Small intestine (tissue), 7 donors: Measurements from ENCODE around the gene TNNC1. TPM values are rescaled to one million over a fixed set of nuclear protein-coding genes. Genes with fewer than 3 reads are reported as not detected.

ENCODE experiments used
- DNase-seq, 2 donors: peaks; one replicate each; pipeline versions ENCODE4 v3.0.0 to v3.0.0-alpha.2; 2013
- FAIRE-seq: peaks from 2 replicates; lab custom pipeline; 2012; peaks lifted over from hg19 to GRCh38; lab: Jason Lieb, UNC
- H3K27ac ChIP-seq, 3 donors: one replicate each; pipeline ENCODE4 v1.5.1; 2013; ENCODE audit warnings: low read length in 2 of 3, mild to moderate bottlenecking in 2 of 3, control low read depth in 1 of 3, inconsistent platforms in 1 of 3, low read depth in 1 of 3, moderate library complexity in 1 of 3
- H3K27me3 ChIP-seq, 3 donors: one replicate each; pipeline ENCODE4 v1.6.1; 2013; ENCODE audit warnings: low read length in 3 of 3, inconsistent platforms in 1 of 3; ENCODE audit not compliant: control insufficient read depth in 3 of 3, insufficient read depth in 3 of 3
- H3K36me3 ChIP-seq, 3 donors: one replicate each; pipeline ENCODE4 v1.6.1; 2013; ENCODE audit warnings: low read length in 3 of 3, inconsistent platforms in 1 of 3, low read depth in 1 of 3, mild to moderate bottlenecking in 1 of 3, moderate library complexity in 1 of 3; ENCODE audit not compliant: control insufficient read depth in 3 of 3, insufficient read depth in 2 of 3
- H3K4me1 ChIP-seq, 3 donors: one replicate each; pipeline ENCODE4 v1.6.1; 2013; ENCODE audit warnings: low read length in 2 of 3, inconsistent platforms in 1 of 3, low read depth in 1 of 3, mild to moderate bottlenecking in 1 of 3, moderate library complexity in 1 of 3; ENCODE audit not compliant: control insufficient read depth in 3 of 3, insufficient read depth in 2 of 3
- H3K4me3 ChIP-seq, 3 donors: one replicate each; pipeline ENCODE4 v1.5.1; 2013; ENCODE audit warnings: low read length in 3 of 3, control low read depth in 1 of 3, inconsistent platforms in 1 of 3, low read depth in 1 of 3, mild to moderate bottlenecking in 1 of 3, moderate library complexity in 1 of 3
- H3K9me3 ChIP-seq, 2 donors: one replicate each; pipeline ENCODE4 v1.6.1; 2013; ENCODE audit warnings: low read depth in 1 of 2, low read length in 1 of 2; ENCODE audit not compliant: control insufficient read depth in 2 of 2, insufficient read depth in 1 of 2
- WGBS, 3 donors: extraction: QIAGEN DNeasy Blood & Tissue Kit; methylation state at CpG; one replicate each; pipeline ENCODE4 v1.1.7; 2013; 5-methylcytosine and 5-hydroxymethylcytosine counted together
- polyA plus RNA-seq, 4 donors: library from polyadenylated mRNA; stranded (reverse) in 3 of 4; unstranded in 1 of 4; fragments of 200-250 nt in 3 of 4; fragments of 120-200 nt in 1 of 4; gene quantifications; one replicate each; pipeline versions ENCODE4 v1.2.1 to v1.2.3, GENCODE V29; 2013
- donor health status: healthy with polysubstance abuse.
- donor health status: control.
- donor health status: control.
- donor health status: Bipolar disorder and iron deficiency.
- donor health status: healthy.

TNNC1 gene
- polyA plus RNA-seq, 4 donors, result 0.79 to 110 (median 5.9) TPM

DNA sequence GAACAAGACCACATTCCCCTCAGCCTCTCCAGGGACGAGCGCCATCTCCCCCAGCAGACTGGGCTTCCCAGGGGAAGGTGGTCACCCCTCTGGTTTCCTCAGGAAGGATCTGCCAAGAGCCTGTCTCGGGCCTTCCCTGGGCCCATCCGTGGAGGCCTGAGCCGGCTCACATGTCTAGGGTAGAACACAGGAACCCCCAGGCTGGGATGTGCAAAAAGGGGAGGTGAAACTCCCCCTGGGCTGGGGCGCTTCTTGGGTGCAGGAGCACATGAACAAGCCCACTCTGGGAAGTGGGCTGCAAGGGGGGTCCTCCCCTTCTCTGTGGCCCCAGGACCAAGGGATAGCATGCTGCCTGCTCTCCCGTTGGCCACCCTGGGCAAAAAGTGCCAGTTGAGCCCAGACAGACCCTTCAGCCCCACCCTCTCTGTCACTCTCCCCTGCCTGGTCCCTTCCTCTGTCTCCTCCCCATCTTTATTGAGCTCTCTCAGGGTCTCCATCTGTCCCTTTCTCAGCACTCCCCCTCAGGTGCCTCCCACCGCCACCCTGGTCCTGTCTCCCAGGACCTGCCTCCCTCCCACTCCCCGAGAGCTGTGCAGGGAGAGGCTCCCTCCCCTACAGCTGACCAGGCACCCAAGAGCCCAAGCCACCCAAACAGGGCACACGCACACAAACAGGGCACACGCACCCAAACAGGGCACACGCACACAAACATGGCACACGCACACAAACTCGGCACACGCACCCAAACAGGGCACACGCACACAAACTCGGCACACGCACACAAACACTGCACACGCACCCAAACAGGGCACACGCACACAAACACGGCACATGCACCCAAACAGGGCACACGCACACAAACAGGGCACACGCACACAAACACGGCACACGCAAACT lies 9.8 kb downstream of the TNNC1 start:
- no peak overlapping the region for H3K4me3 ChIP-seq
- FAIRE-seq, result no peak
- peaks cover 0 to 5% (median 0%) of the 10 kb centered on the region in 3 donors for H3K4me1 ChIP-seq

GRCh38 chr3:52443268-52443610 lies 10.6 kb downstream of the TNNC1 start:
- no peaks in the 10 kb centered on the region for H3K9me3 ChIP-seq
- peaks cover 0 to 5% (median 0%) of the 10 kb centered on the region in 3 donors for H3K4me1 ChIP-seq
- FAIRE-seq (no peak), DNase-seq (no peak)
- no peak overlapping the region for H3K27ac ChIP-seq
- H3K4me3 ChIP-seq, result no peak overlapping the region
- no peaks in the 10 kb centered on the region for H3K36me3 ChIP-seq
- 87 to 93% (median 89%) methylated on average over 8 of the region's 8 CpGs for WGBS, 3 donors
- H3K27me3 ChIP-seq, result peaks cover 0 to 2% (median 0%) of the 10 kb centered on the region in 3 donors

More for the DNA sequence above, 9.8 kb downstream of the TNNC1 start:
- no peak overlapping the region for H3K27ac ChIP-seq
- 87 to 90% (median 88%) methylated on average over 25 of the region's 25 CpGs for WGBS, 3 donors
- H3K36me3 ChIP-seq, result no peaks in the 10 kb centered on the region
- no peak for DNase-seq
- no peaks in the 10 kb centered on the region for H3K9me3 ChIP-seq
- H3K27me3 ChIP-seq, result peaks cover 0 to 2% (median 0%) of the 10 kb centered on the region in 3 donors

GRCh38 chr3:52442409-52443267 lies 11.2 kb downstream of the TNNC1 start:
- no peak for FAIRE-seq
- Histone ChIP-seq H3K4me1 (peaks cover 0 to 5% (median 0%) of the 10 kb centered on the region in 3 donors), H3K36me3 (no peaks in the 10 kb centered on the region), H3K27me3 (peaks cover 0 to 2% (median 0%) of the 10 kb centered on the region in 3 donors), H3K4me3 (no peak overlapping the region), H3K27ac (no peak overlapping the region), H3K9me3 (no peaks in the 10 kb centered on the region)
- WGBS, 3 donors, result 88 to 94% (median 89%) methylated on average over 15 to 16 of the region's 16 CpGs
- no peak for DNase-seq

GRCh38 chr3:52441772-52442332 lies 12.0 kb downstream of the TNNC1 start:
- WGBS, 3 donors, result 81 to 88% (median 87%) methylated on average over 13 to 18 of the region's 18 CpGs
- H3K36me3 ChIP-seq, result no peaks in the 10 kb centered on the region
- peaks cover 0 to 5% (median 0%) of the 10 kb centered on the region in 3 donors for H3K4me1 ChIP-seq
- H3K9me3 ChIP-seq, result no peaks in the 10 kb centered on the region
- no peak overlapping the region for H3K27ac ChIP-seq
- DNase-seq (no peak), FAIRE-seq (no peak)
- peaks cover 0 to 2% (median 0%) of the 10 kb centered on the region in 3 donors for H3K27me3 ChIP-seq
- no peak overlapping the region for H3K4me3 ChIP-seq

DNA sequence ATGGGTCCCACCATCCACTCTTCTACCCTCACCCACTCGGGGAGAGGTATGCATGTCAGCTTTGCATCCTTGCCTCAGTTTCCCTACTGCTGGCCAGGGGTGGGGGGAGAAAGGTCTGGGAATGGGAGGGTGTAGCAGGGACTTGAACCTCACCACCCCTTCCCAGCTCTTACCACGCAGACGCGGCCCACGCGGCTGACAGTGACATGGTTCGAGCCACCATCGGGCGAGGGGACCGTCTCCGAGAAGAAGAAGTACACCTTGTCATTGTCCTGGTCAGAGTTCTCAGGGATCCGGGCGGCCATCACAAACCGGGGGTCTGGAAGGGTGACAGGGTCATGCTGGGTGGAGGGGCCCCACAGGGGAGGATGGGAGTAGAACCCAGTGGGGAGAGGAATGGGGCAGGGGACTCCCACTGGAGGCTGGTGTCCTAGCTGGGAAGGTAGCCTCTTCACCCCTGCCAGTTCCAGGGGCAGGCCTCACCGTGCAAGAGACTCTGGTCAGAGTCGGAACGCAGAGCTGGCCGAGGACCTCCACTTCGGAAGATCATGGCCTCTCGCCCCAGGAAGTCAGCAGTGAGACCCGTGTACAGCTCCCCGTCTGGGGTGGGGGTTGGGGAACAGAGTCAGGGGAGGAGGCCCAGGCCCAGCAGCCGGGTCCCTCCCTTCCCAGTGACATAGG lies 12.6 kb downstream of the TNNC1 start:
- no peak for FAIRE-seq
- 89 to 96% (median 93%) methylated on average over 21 to 23 of the region's 23 CpGs for WGBS, 3 donors
- H3K36me3 ChIP-seq, result no peaks in the 10 kb centered on the region

GRCh38 chr3:52440671-52441070 lies 13.2 kb downstream of the TNNC1 start:
- Histone ChIP-seq H3K27ac (no peak overlapping the region), H3K4me3 (no peak overlapping the region), H3K9me3 (no peaks in the 10 kb centered on the region), H3K27me3 (no peaks in the 10 kb centered on the region), H3K4me1 (peaks cover 0 to 5% (median 0%) of the 10 kb centered on the region in 3 donors), H3K36me3 (no peaks in the 10 kb centered on the region)
- no peak for FAIRE-seq
- WGBS, 3 donors, result 91 to 94% (median 92%) methylated on average over 14 of the region's 14 CpGs
- no peak for DNase-seq

More for the DNA sequence above, 12.6 kb downstream of the TNNC1 start:
- Histone ChIP-seq H3K4me3 (no peak overlapping the region), H3K9me3 (no peaks in the 10 kb centered on the region), H3K27me3 (no peaks in the 10 kb centered on the region), H3K27ac (no peak overlapping the region), H3K4me1 (peaks cover 0 to 5% (median 0%) of the 10 kb centered on the region in 3 donors)
- no peak for DNase-seq

GRCh38 chr3:52440249-52440551 lies 13.6 kb downstream of the TNNC1 start:
- no peak overlapping the region for H3K4me3 ChIP-seq
- H3K9me3 ChIP-seq, result no peaks in the 10 kb centered on the region
- H3K4me1 ChIP-seq, result peaks cover 0 to 3% (median 0%) of the 10 kb centered on the region in 3 donors
- WGBS, 3 donors, result 90% methylated on average over 11 to 12 of the region's 12 CpGs
- no peaks in the 10 kb centered on the region for H3K36me3 ChIP-seq
- no peak for FAIRE-seq
- no peaks in the 10 kb centered on the region for H3K27me3 ChIP-seq
- no peak overlapping the region for H3K27ac ChIP-seq
- DNase-seq, result no peak
